ENCODE data around the gene FAM237B.

GRCh38 chr7:90270431-90271178 is 50.5 kb downstream of the FAM237B start:
- TF ChIP-seq POLR2A (IDR thresholded peaks at IDR 0.05) (no peak), CTCF (IDR thresholded peaks at IDR 0.05) (no peak)

Data from lower leg skin (tissue), 3 donors.